OCI-LY1 (cell line): ENCODE data around the gene AP2B1.

Experiments used
- CTCF ChIP-seq: fragments of 200-600 bp; sonication (generic), shearing (Covaris generic); IDR thresholded peaks from 2 replicates; pipeline ENCODE4 v1.5.1; 2017; ENCODE audit warnings: mild to moderate bottlenecking, antibody characterized with exemption, low read length, moderate library complexity, mixed read lengths
- EZH2 ChIP-seq: fragments of 200-600 bp; sonication (generic), shearing (Covaris generic); IDR thresholded peaks from 2 replicates; pipeline ENCODE4 v1.8.0; 2017; ENCODE audit warnings: borderline replicate concordance, mixed run types, mild to moderate bottlenecking, antibody characterized with exemption, low read length, moderate library complexity, mixed read lengths

GRCh38 chr17:35775583-35775982 lies 188.5 kb downstream of the AP2B1 start:
- no peak for TF ChIP-seq CTCF
- no peak for TF ChIP-seq EZH2
